Spleen (tissue), 11 donors: Measurements from ENCODE around the gene BCAT1. TPM values are rescaled to one million over a fixed set of nuclear protein-coding genes. Genes with fewer than 3 reads are reported as not detected.
A peak's percentile ranks its signal among the peaks of the same experiment; 100 is the strongest.

ENCODE experiments used
- DNase-seq: peaks from one replicate; pipeline ENCODE4 v3.0.0-alpha.2; 2020
- H3K27ac ChIP-seq, 8 donors: fragments of 200-600 bp; sonication (generic) in 7 of 8; 1 replicate in 4 of 8; 2 replicates in 4 of 8; pipeline versions ENCODE4 v1.5.0 to v1.8.0; 2016 to 2021; ENCODE audit warnings: inconsistent platforms in 4 of 8, mild to moderate bottlenecking in 4 of 8, moderate library complexity in 1 of 8
- H3K27me3 ChIP-seq, 7 donors: fragments of 200-600 bp; sonication (generic) in 6 of 7; replicated peaks in 1 of 7; 1 replicate in 4 of 7; 2 replicates in 3 of 7; pipeline versions ENCODE4 v1.5.0 to v1.8.0; 2016 to 2021; ENCODE audit warnings: inconsistent platforms in 3 of 7, mild to moderate bottlenecking in 1 of 7
- H3K36me3 ChIP-seq, 6 donors: fragments of 200-600 bp; sonication (generic) in 5 of 6; 1 replicate in 4 of 6; 2 replicates in 2 of 6; pipeline versions ENCODE4 v1.5.0 to v1.8.0; 2016 to 2021; ENCODE audit warnings: inconsistent platforms in 2 of 6
- H3K4me1 ChIP-seq, 6 donors: fragments of 200-600 bp; sonication (generic) in 5 of 6; 1 replicate in 3 of 6; 2 replicates in 3 of 6; pipeline versions ENCODE4 v1.5.0 to v1.8.0; 2016 to 2021; ENCODE audit warnings: inconsistent platforms in 3 of 6
- H3K4me3 ChIP-seq, 8 donors: fragments of 200-600 bp; sonication (generic) in 7 of 8; 1 replicate in 4 of 8; 2 replicates in 4 of 8; pipeline versions ENCODE4 v1.5.0 to v1.8.0; 2016 to 2021; ENCODE audit warnings: inconsistent platforms in 4 of 8, mild to moderate bottlenecking in 4 of 8, moderate library complexity in 2 of 8
- H3K9me3 ChIP-seq, 8 donors: fragments of 200-600 bp; sonication (generic) in 7 of 8; 1 replicate in 4 of 8; 2 replicates in 4 of 8; pipeline versions ENCODE4 v1.5.0 to v1.8.0; 2016 to 2021; ENCODE audit warnings: inconsistent platforms in 4 of 8
- POLR2A ChIP-seq, 3 donors: fragments of 450-650 bp; IDR thresholded peaks; one replicate each; pipeline ENCODE4 v1.5.1; 2017; ENCODE audit warnings: antibody characterized with exemption in 3 of 3, mild to moderate bottlenecking in 1 of 3
- POLR2AphosphoS5 ChIP-seq, 3 donors: sonication (generic); formaldehyde crosslinking; IDR thresholded peaks; one replicate each; pipeline ENCODE4 v1.5.1; 2017; ENCODE audit warnings: antibody characterized with exemption in 3 of 3
- WGBS, 5 donors: extraction: QIAGEN DNeasy Blood & Tissue Kit in 3 of 5; methylation state at CpG; one replicate each; pipeline versions ENCODE4 v1.1.5 to v1.1.7; 2013 to 2018; 5-methylcytosine and 5-hydroxymethylcytosine counted together
- intact Hi-C: fragments of 100-400 bp; cut with DNase I; formaldehyde crosslinking; loops from one replicate; pipeline ENCODE4 v1.15.0; 2023; ENCODE audit warnings: low total_unique reads
- polyA plus RNA-seq, 3 donors: library from polyadenylated mRNA; stranded (reverse); fragments of 200-250 nt; gene quantifications; one replicate each; pipeline ENCODE4 v1.2.1, GENCODE V29; 2013
- total RNA-seq, 7 donors: library from RNA; depleted of rRNA in 3 of 7; stranded (reverse); fragments of >200 nt in 3 of 7; fragmentation: NEBNext Ultra II Directional in 4 of 7; extraction: Animal tissue kit (Norgen Biotek cat#: 25700) in 4 of 7; gene quantifications; one replicate each; pipeline versions ENCODE4 v1.1.0 to v1.2.1, GENCODE V29; 2016 to 2021
- TF ChIP-seq, protein P1 (sequence below), 11 experiments: fragments of 200-600 bp in 7 of 11; fragments of 450-650 bp in 4 of 11; sonication (generic) in 4 of 11; IDR thresholded peaks in 8 of 11; conservative IDR thresholded peaks in 3 of 11; 1 replicate in 7 of 11; 2 replicates in 4 of 11; pipeline versions ENCODE4 v1.4.0 to v1.8.0; 2016 to 2021; ENCODE audit warnings: antibody characterized with exemption in 11 of 11, inconsistent platforms in 4 of 11, mild to moderate bottlenecking in 1 of 11
- donor health status: healthy with polysubstance abuse.
- donor health status: DM: no; HTN: no; CAD: no; lungs with moderate emphysema.
- donor health status: DM: no; HTN: no; CAD: no.
- donor health status: Bipolar disorder and iron deficiency.
- donor health status: healthy.
- donor health status: DM: no; HTN: no; CAD: no.
- donor health status: DM: yes; HTN: yes; CAD: no.

Gene BCAT1
- total and polyA plus RNA-seq, 10 donors = 0.54 to 18.4 (median 8.7) TPM

DNA sequence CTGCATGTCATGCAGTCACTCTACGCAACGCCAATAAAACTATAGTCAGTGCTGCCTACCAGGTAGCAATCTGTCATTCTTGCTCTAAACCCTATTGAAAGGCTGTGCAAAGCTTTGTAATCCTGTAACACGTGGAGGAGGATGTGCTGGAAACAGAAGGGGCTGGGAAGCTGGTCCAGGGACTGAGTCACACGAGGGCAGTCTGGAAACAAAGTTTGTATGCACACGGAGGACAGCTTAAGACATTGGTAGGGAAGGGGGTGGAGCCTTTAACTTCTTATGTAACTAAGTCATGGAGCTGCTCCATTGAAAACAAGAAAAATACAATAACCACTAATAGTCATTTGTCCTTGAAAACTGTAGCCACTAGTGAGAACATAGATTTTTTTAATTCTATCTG lies 128.0 kb downstream of the BCAT1 start:
- no peaks in the 10 kb centered on the region for H3K9me3 ChIP-seq
- DNase-seq = no peak
- no peaks in the 10 kb centered on the region for H3K27me3 ChIP-seq
- H3K4me3 ChIP-seq = no peak overlapping the region
- peaks cover 0 to 29% (median 8%) of the 10 kb centered on the region in 6 donors for H3K4me1 ChIP-seq
- no peak overlapping the region for H3K27ac ChIP-seq
- TF ChIP-seq POLR2A (IDR thresholded peaks at IDR 0.05) (no peak), POLR2AphosphoS5 (IDR thresholded peaks at IDR 0.05) (no peak)
- TF ChIP-seq, protein P1, sequence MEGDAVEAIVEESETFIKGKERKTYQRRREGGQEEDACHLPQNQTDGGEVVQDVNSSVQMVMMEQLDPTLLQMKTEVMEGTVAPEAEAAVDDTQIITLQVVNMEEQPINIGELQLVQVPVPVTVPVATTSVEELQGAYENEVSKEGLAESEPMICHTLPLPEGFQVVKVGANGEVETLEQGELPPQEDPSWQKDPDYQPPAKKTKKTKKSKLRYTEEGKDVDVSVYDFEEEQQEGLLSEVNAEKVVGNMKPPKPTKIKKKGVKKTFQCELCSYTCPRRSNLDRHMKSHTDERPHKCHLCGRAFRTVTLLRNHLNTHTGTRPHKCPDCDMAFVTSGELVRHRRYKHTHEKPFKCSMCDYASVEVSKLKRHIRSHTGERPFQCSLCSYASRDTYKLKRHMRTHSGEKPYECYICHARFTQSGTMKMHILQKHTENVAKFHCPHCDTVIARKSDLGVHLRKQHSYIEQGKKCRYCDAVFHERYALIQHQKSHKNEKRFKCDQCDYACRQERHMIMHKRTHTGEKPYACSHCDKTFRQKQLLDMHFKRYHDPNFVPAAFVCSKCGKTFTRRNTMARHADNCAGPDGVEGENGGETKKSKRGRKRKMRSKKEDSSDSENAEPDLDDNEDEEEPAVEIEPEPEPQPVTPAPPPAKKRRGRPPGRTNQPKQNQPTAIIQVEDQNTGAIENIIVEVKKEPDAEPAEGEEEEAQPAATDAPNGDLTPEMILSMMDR (IDR thresholded peaks at IDR 0.05 in 8 of 11, conservative IDR thresholded peaks at IDR 0.05 in 3 of 11) = no peak
- H3K36me3 ChIP-seq = no peaks in the 10 kb centered on the region
- intact Hi-C loops = no loop called here
- WGBS, 5 donors = 78 to 82% (median 81%) methylated on average over 5 of the region's 5 CpGs

DNA sequence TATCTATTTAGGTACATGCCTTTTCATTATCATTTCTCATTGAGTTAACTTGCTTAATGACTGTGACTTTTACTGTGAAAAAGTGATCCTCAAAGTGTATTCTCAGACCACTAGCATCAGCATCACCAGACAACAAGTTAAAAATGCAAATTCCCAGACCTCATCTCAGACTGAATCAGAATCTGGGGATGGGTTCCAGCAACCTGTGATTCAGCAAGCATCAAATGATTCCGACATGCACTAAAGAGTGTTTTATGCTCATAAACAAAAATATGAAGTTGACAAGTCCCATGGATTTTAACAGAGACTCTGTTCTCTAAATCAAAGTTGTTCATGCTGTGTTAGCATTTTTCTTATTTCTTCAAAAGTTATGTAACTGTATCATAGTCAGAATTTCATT lies 130.6 kb downstream of the BCAT1 start:
- TF ChIP-seq POLR2A (IDR thresholded peaks at IDR 0.05) = no peak
- TF ChIP-seq, protein P1 (IDR thresholded peaks at IDR 0.05 in 8 of 11, conservative IDR thresholded peaks at IDR 0.05 in 3 of 11) = no peak
- no peak for TF ChIP-seq POLR2AphosphoS5 (IDR thresholded peaks at IDR 0.05)
- H3K4me1 ChIP-seq = peaks cover 5 to 48% (median 21%) of the 10 kb centered on the region in 6 donors
- H3K27me3 ChIP-seq = no peaks in the 10 kb centered on the region
- H3K4me3 ChIP-seq = no peak overlapping the region
- no peak for DNase-seq
- no peaks in the 10 kb centered on the region for H3K36me3 ChIP-seq
- H3K9me3 ChIP-seq = no peaks in the 10 kb centered on the region
- 73 to 88% (median 83%) methylated on average over 1 of the region's 1 CpG for WGBS, 5 donors
- intact Hi-C loops = no loop called here
- no peak overlapping the region for H3K27ac ChIP-seq

DNA sequence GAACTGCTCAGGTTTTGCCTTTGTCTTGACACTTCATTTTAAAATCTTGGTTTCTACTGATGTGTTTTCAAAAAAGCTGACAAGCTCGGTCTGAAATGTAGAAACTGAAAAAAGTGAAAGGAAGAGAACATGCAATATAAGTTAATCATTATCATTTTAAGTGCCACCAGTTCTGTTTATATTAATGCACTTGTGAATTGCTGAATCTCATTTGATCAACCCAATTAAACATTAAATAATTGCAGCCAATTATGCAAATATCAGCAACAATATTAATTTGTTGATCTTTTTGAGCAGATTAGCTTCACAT lies 133.8 kb downstream of the BCAT1 start:
- 5 to 25% (median 23%) methylated on average over 1 of the region's 1 CpG for WGBS, 5 donors
- Histone ChIP-seq H3K4me3 (peak overlapping the region in 3 of 8 donors; percentile 8 to 46 (median 21)), H3K27ac (peak overlapping the region in 7 of 8 donors; percentile 10 to 81 (median 69)), H3K9me3 (no peaks in the 10 kb centered on the region), H3K27me3 (no peaks in the 10 kb centered on the region), H3K36me3 (no peaks in the 10 kb centered on the region), H3K4me1 (peaks cover 5 to 29% (median 13%) of the 10 kb centered on the region in 6 donors)
- DNase-seq = no peak
- intact Hi-C loops = no loop called here
- TF ChIP-seq POLR2A (IDR thresholded peaks at IDR 0.05) (no peak), POLR2AphosphoS5 (IDR thresholded peaks at IDR 0.05) (no peak)
- TF ChIP-seq, protein P1 (IDR thresholded peaks at IDR 0.05 in 8 of 11, conservative IDR thresholded peaks at IDR 0.05 in 3 of 11) = no peak

DNA sequence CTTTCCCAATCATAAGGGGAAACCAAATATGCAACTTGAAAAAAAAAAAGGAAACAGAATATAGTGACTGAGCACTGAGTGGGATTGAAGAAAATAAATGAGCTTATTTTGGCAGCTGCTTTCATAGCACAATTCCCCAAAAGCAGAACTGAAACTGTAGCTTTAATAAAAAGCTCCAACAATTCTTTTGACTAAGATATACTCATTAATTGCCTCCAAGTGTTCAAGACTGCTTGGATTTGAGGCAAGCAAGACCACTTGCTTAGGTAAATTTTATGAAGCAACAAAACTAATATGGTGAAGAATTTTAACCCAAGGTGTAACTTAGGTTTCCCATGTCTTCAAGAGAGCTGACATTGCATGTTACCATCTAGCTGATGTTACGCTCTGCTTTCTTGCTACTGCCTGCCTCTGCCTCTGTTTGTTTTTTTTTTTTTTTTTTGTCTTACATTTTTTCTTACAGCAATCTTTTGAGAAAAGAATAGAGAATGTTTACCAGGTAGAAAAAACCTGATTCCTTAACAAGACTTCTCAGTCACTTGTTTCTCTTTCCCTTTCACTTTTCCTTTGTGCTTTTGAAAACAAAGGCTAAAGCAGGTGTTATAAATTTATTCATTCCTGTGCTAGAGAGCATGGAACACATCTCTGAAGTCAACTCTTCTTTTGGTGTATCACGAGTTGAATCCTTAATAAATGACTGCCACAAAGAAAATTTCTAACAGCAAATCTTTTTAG lies 134.4 kb downstream of the BCAT1 start:
- H3K27ac ChIP-seq = peak overlapping the region; percentile 10 to 81 (median 68)
- no peaks in the 10 kb centered on the region for H3K36me3 ChIP-seq
- H3K9me3 ChIP-seq = no peaks in the 10 kb centered on the region
- intact Hi-C loops = no loop called here
- no peak for DNase-seq
- H3K4me1 ChIP-seq = peaks cover 5 to 29% (median 13%) of the 10 kb centered on the region in 6 donors
- H3K4me3 ChIP-seq = peak overlapping the region in 3 of 8 donors; percentile 8 to 46 (median 21)
- no peak for TF ChIP-seq POLR2A (IDR thresholded peaks at IDR 0.05)
- no peak for TF ChIP-seq POLR2AphosphoS5 (IDR thresholded peaks at IDR 0.05)
- TF ChIP-seq, protein P1 (IDR thresholded peaks at IDR 0.05 in 8 of 11, conservative IDR thresholded peaks at IDR 0.05 in 3 of 11) = no peak
- 20 to 38% (median 31%) methylated on average over 2 of the region's 2 CpGs for WGBS, 5 donors
- H3K27me3 ChIP-seq = no peaks in the 10 kb centered on the region
